ENCODE data around the gene PPIL1. TPM values are rescaled to one million over a fixed set of nuclear protein-coding genes. Genes with fewer than 3 reads are reported as not detected.

The PPIL1 gene
- total RNA-seq, 1 donor from 2014 or later, result 25.6 TPM

GRCh38 chr6:36888654-36889481 lies 14.3 kb upstream of the PPIL1 start:
- no peak overlapping the region for H3K4me3 Mint-ChIP-seq (ENCODE audit: unreplicated experiment)
- H3K4me1 Mint-ChIP-seq (ENCODE audit: low read depth), result peaks cover 27% of the 10 kb centered on the region
- no peaks in the 10 kb centered on the region for H3K36me3 Mint-ChIP-seq (ENCODE audit: low read depth)
- no peaks in the 10 kb centered on the region for H3K9me3 Mint-ChIP-seq (ENCODE audit: low read depth)
- H3K27me3 Mint-ChIP-seq (ENCODE audit: low read depth), result no peaks in the 10 kb centered on the region
- TF ChIP-seq CTCF (IDR thresholded peaks at IDR 0.05), result no peak
- DNase-seq (ENCODE audit: low spot score), result no peak
- H3K27ac Mint-ChIP-seq (ENCODE audit: unreplicated experiment), result no peak overlapping the region

GRCh38 chr6:36888115-36888643 lies 13.6 kb upstream of the PPIL1 start:
- Mint-ChIP-seq H3K36me3 (ENCODE audit: low read depth) (no peaks in the 10 kb centered on the region), H3K4me3 (ENCODE audit: unreplicated experiment) (no peak overlapping the region), H3K27ac (ENCODE audit: unreplicated experiment) (no peak overlapping the region), H3K27me3 (ENCODE audit: low read depth) (no peaks in the 10 kb centered on the region), H3K9me3 (ENCODE audit: low read depth) (no peaks in the 10 kb centered on the region), H3K4me1 (ENCODE audit: low read depth) (peaks cover 27% of the 10 kb centered on the region)
- no peak for TF ChIP-seq CTCF (IDR thresholded peaks at IDR 0.05)
- no peak for DNase-seq (ENCODE audit: low spot score)

GRCh38 chr6:36886950-36887618 lies 12.5 kb upstream of the PPIL1 start:
- Mint-ChIP-seq H3K4me3 (ENCODE audit: unreplicated experiment) (peak overlapping the region; percentile 94), H3K36me3 (ENCODE audit: low read depth) (no peaks in the 10 kb centered on the region), H3K27me3 (ENCODE audit: low read depth) (no peaks in the 10 kb centered on the region), H3K9me3 (ENCODE audit: low read depth) (no peaks in the 10 kb centered on the region), H3K27ac (ENCODE audit: unreplicated experiment) (peak overlapping the region; percentile 95), H3K4me1 (ENCODE audit: low read depth) (peaks cover 27% of the 10 kb centered on the region)
- DNase-seq (ENCODE audit: low spot score), result no peak
- no peak for TF ChIP-seq CTCF (IDR thresholded peaks at IDR 0.05)

GRCh38 chr6:36885461-36886401 lies 11.1 kb upstream of the PPIL1 start, which contains the start of gene C6orf89:
C6orf89 (plus strand) TSS chr6:36885952; CDS start chr6:36899445, 13,493 bp downstream.
- Mint-ChIP-seq H3K27me3 (ENCODE audit: low read depth) (no peaks in the 10 kb centered on the region), H3K27ac (ENCODE audit: unreplicated experiment) (peak within 1 kb of the TSS; percentile 95)

More at GRCh38 chr6:36885461-36886401, 11.1 kb upstream of the PPIL1 start, which contains the start of gene C6orf89:
- peak; percentile 97 for DNase-seq (ENCODE audit: low spot score)
- peak within 1 kb of the TSS; percentile 94 for H3K4me3 Mint-ChIP-seq (ENCODE audit: unreplicated experiment)
- H3K9me3 Mint-ChIP-seq (ENCODE audit: low read depth), result no peaks in the 10 kb centered on the region
- peak; percentile 90 for TF ChIP-seq CTCF (IDR thresholded peaks at IDR 0.05)
- no peaks in the 10 kb centered on the region for H3K36me3 Mint-ChIP-seq (ENCODE audit: low read depth)
- peaks cover 27% of the 10 kb centered on the region for H3K4me1 Mint-ChIP-seq (ENCODE audit: low read depth)
